NB4 (cell line): ENCODE measurements around the gene ANO7.

Source experiments
- POLR2A ChIP-seq: IDR thresholded peaks from 2 replicates; pipeline ENCODE4 v1.6.1; 2011; ENCODE audit warnings: mild to moderate bottlenecking; ENCODE audit not compliant: insufficient read length; ENCODE audit errors: extremely low read depth
- TF ChIP-seq, protein P1 (sequence below): IDR thresholded peaks from one replicate; pipeline ENCODE4 v1.5.1; 2012; ENCODE audit warnings: low read depth, low read length

DNA sequence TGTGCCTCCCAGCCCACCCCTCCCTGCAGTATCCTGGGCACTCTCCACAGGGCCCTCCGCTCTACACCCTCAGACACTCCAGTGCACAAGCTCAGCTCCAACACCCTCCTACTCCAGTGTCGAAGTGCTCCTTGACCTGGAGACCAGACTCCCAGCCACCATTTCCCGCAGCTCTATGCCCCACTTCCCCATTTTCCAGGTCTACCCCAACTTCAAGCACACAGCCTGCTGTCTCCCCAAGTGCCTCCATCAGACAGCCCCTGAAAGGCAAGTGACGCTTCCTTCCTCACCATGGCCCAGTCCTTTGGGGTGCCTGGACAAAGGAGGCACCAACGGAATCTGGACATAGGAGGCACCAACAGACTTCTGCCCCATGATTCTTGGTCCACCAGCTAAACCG lies 46.4 kb upstream of the ANO7 start:
- TF ChIP-seq POLR2A = no peak
- TF ChIP-seq, protein P1, sequence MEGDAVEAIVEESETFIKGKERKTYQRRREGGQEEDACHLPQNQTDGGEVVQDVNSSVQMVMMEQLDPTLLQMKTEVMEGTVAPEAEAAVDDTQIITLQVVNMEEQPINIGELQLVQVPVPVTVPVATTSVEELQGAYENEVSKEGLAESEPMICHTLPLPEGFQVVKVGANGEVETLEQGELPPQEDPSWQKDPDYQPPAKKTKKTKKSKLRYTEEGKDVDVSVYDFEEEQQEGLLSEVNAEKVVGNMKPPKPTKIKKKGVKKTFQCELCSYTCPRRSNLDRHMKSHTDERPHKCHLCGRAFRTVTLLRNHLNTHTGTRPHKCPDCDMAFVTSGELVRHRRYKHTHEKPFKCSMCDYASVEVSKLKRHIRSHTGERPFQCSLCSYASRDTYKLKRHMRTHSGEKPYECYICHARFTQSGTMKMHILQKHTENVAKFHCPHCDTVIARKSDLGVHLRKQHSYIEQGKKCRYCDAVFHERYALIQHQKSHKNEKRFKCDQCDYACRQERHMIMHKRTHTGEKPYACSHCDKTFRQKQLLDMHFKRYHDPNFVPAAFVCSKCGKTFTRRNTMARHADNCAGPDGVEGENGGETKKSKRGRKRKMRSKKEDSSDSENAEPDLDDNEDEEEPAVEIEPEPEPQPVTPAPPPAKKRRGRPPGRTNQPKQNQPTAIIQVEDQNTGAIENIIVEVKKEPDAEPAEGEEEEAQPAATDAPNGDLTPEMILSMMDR = no peak
